H1 (cell line): ENCODE results near the gene CDKN1B. TPM values are rescaled to one million over a fixed set of nuclear protein-coding genes. Genes with fewer than 3 reads are reported as not detected.

Source experiments
- CTCF ChIA-PET: fragments of 300-600 bp; sonication (Branson Sonifier 250); formaldehyde crosslinking; loops from one replicate; lab custom pipeline; 2021; ENCODE audit not compliant: partially characterized antibody; lab: Charles Lee
- POLR2A ChIA-PET: fragments of 300-600 bp; sonication (Branson Sonifier 250); formaldehyde crosslinking; loops from one replicate; lab custom pipeline; 2021; ENCODE audit warnings: inconsistent platforms; ENCODE audit not compliant: partially characterized antibody; lab: Charles Lee
- DNase-seq, 2 experiments: peaks; one replicate each; pipeline versions ENCODE4 v3.0.0 to v3.0.0-alpha.2; 2010 to 2022; ENCODE audit warnings: low spot score in 2 of 2, low read depth in 1 of 2, mixed read lengths in 1 of 2
- FAIRE-seq: peaks from 2 replicates; lab custom pipeline; 2011; peaks lifted over from hg19 to GRCh38; lab: Jason Lieb, UNC
- H2AFZ ChIP-seq: 2 replicates; pipeline ENCODE4 v1.8.1; 2012; ENCODE audit warnings: low read length, inconsistent platforms
- H2AK5ac ChIP-seq: 2 replicates; pipeline ENCODE4 v1.6.1; 2013; ENCODE audit warnings: low read depth, low read length
- H2BK120ac ChIP-seq: replicated peaks from 2 replicates; pipeline ENCODE3; 2013; ENCODE audit warnings: low read depth, low read length, inconsistent platforms
- H2BK12ac ChIP-seq: 2 replicates; pipeline ENCODE4 v1.6.1; 2013; ENCODE audit warnings: low read depth, low read length
- H2BK15ac ChIP-seq: 2 replicates; pipeline ENCODE4 v1.6.1; 2013; ENCODE audit warnings: low read length
- H2BK20ac ChIP-seq: 2 replicates; pipeline ENCODE4 v1.6.1; 2013; ENCODE audit warnings: low read length
- H2BK5ac ChIP-seq: 2 replicates; pipeline ENCODE4 v1.6.1; 2013; ENCODE audit warnings: low read depth, low read length
- H3K14ac ChIP-seq: 2 replicates; pipeline ENCODE4 v1.6.1; 2013; ENCODE audit warnings: inconsistent platforms; ENCODE audit not compliant: insufficient read length
- H3K18ac ChIP-seq: 2 replicates; pipeline ENCODE4 v1.6.1; 2013; ENCODE audit warnings: low read length; ENCODE audit errors: extremely low read depth
- H3K23ac ChIP-seq: 2 replicates; pipeline ENCODE4 v1.6.1; 2013; ENCODE audit warnings: inconsistent platforms; ENCODE audit not compliant: insufficient read length
- H3K23me2 ChIP-seq: 2 replicates; pipeline ENCODE4 v1.6.1; 2013; ENCODE audit warnings: low read depth, low read length
- H3K27ac ChIP-seq: 2 replicates; pipeline ENCODE4 v1.6.1; 2011; ENCODE audit warnings: low read depth, low read length, inconsistent platforms
- H3K27me3 ChIP-seq, 4 experiments: replicated peaks in 1 of 4; 1 replicate in 1 of 4; 2 replicates in 3 of 4; pipeline versions ENCODE4 v1.6.1 to v1.8.1; 2011 to 2013; ENCODE audit warnings: low read length in 3 of 4, mild to moderate bottlenecking in 3 of 4, inconsistent platforms in 2 of 4, mixed read lengths in 2 of 4, moderate library complexity in 1 of 4; ENCODE audit not compliant: control insufficient read depth in 3 of 4, insufficient read depth in 3 of 4; ENCODE audit errors: extremely low read depth in 1 of 4
- H3K36me3 ChIP-seq, 4 experiments: 2 replicates each; pipeline versions ENCODE4 v1.6.1 to v1.8.1; 2011 to 2013; ENCODE audit warnings: mild to moderate bottlenecking in 4 of 4, low read length in 3 of 4, moderate library complexity in 2 of 4, control low read depth in 1 of 4, inconsistent platforms in 1 of 4; ENCODE audit not compliant: insufficient read depth in 4 of 4, control insufficient read depth in 2 of 4
- H3K4ac ChIP-seq: replicated peaks from 2 replicates; pipeline ENCODE3; 2013; ENCODE audit warnings: low read length, low read depth, mixed read lengths, inconsistent platforms; ENCODE audit not compliant: insufficient read length
- H3K4me1 ChIP-seq, 4 experiments: replicated peaks in 1 of 4; 1 replicate in 1 of 4; 2 replicates in 3 of 4; pipeline versions ENCODE4 v1.6.1 to v1.8.1; 2011 to 2013; ENCODE audit warnings: low read length in 3 of 4, inconsistent platforms in 2 of 4, mixed read lengths in 1 of 4; ENCODE audit not compliant: insufficient read depth in 4 of 4, control insufficient read depth in 3 of 4
- H3K4me2 ChIP-seq, 2 experiments: 2 replicates each; pipeline versions ENCODE4 v1.6.1 to v1.8.1; 2011 to 2013; ENCODE audit warnings: low read depth in 2 of 2, low read length in 2 of 2, control low read depth in 1 of 2, inconsistent platforms in 1 of 2, mild to moderate bottlenecking in 1 of 2; ENCODE audit not compliant: insufficient read depth in 1 of 2
- H3K4me3 ChIP-seq, 4 experiments: fragments of 200-600, 300-600 bp in 1 of 4; sonication (generic), shearing (Covaris generic), sonication (Bioruptor Twin) in 1 of 4; 2 replicates each; pipeline versions ENCODE4 v1.5.1 to v1.8.1; 2011 to 2016; ENCODE audit warnings: low read length in 4 of 4, low read depth in 3 of 4, control low read depth in 2 of 4, inconsistent platforms in 2 of 4, mild to moderate bottlenecking in 2 of 4, mixed read lengths in 1 of 4, moderate library complexity in 1 of 4; ENCODE audit not compliant: insufficient read depth in 2 of 4; ENCODE audit errors: extremely low read depth in 1 of 4
- H3K56ac ChIP-seq: replicated peaks from 2 replicates; pipeline ENCODE3; 2013; ENCODE audit warnings: low read depth, mild to moderate bottlenecking, mixed read lengths, low read length, inconsistent platforms; ENCODE audit not compliant: insufficient read length
- H3K79me1 ChIP-seq: 2 replicates; pipeline ENCODE4 v1.6.1; 2013; ENCODE audit warnings: low read depth, low read length, control low read depth
- H3K79me2 ChIP-seq, 2 experiments: 2 replicates each; pipeline versions ENCODE4 v1.6.1 to v1.8.1; 2012 to 2013; ENCODE audit warnings: low read length in 2 of 2, mild to moderate bottlenecking in 2 of 2, inconsistent platforms in 1 of 2; ENCODE audit not compliant: insufficient read depth in 2 of 2, control insufficient read depth in 1 of 2
- H3K9ac ChIP-seq, 4 experiments: replicated peaks in 1 of 4; 1 replicate in 1 of 4; 2 replicates in 3 of 4; pipeline versions ENCODE4 v1.6.1 to v1.8.1; 2011 to 2013; ENCODE audit warnings: low read depth in 3 of 4, low read length in 3 of 4, control low read depth in 2 of 4, mild to moderate bottlenecking in 2 of 4, moderate library complexity in 2 of 4, inconsistent platforms in 1 of 4; ENCODE audit errors: extremely low read depth in 1 of 4
- H3K9me3 ChIP-seq, 2 experiments: 2 replicates each; pipeline versions ENCODE4 v1.6.1 to v1.8.1; 2012 to 2013; ENCODE audit warnings: mild to moderate bottlenecking in 2 of 2, moderate library complexity in 2 of 2, control low read depth in 1 of 2, inconsistent platforms in 1 of 2, low read depth in 1 of 2, low read length in 1 of 2, mixed read lengths in 1 of 2; ENCODE audit not compliant: insufficient read depth in 2 of 2
- H4K20me1 ChIP-seq, 2 experiments: replicated peaks in 1 of 2; 2 replicates each; pipeline versions ENCODE3 to v1.8.1; 2011 to 2013; ENCODE audit warnings: inconsistent platforms in 2 of 2, low read length in 2 of 2, mild to moderate bottlenecking in 1 of 2; ENCODE audit not compliant: insufficient read depth in 2 of 2, control insufficient read depth in 1 of 2
- H4K5ac ChIP-seq: 2 replicates; pipeline ENCODE4 v1.6.1; 2013; ENCODE audit warnings: low read length, low read depth, mixed read lengths, inconsistent platforms; ENCODE audit not compliant: insufficient read length
- H4K8ac ChIP-seq: 2 replicates; pipeline ENCODE4 v1.8.0; 2013; ENCODE audit warnings: mild to moderate bottlenecking, moderate library complexity, low read length, inconsistent platforms; ENCODE audit not compliant: insufficient read depth; ENCODE audit errors: extremely low read depth
- H4K91ac ChIP-seq: replicated peaks from 2 replicates; pipeline ENCODE3; 2013; ENCODE audit warnings: low read length, mixed read lengths, inconsistent platforms; ENCODE audit not compliant: insufficient read length
- ASH2L ChIP-seq: fragments of 200-600, 300-600 bp; sonication (generic); IDR thresholded peaks from one replicate; pipeline ENCODE4 v1.7.1; 2017; ENCODE audit warnings: low read length
- ATF3 ChIP-seq: IDR thresholded peaks from 2 replicates; pipeline ENCODE4 v1.6.1; 2011; ENCODE audit warnings: low read depth, mild to moderate bottlenecking, low read length; ENCODE audit not compliant: insufficient read depth
- CTBP2 ChIP-seq: IDR thresholded peaks from 2 replicates; pipeline ENCODE4 v1.7.0; 2011; ENCODE audit warnings: borderline replicate concordance, mild to moderate bottlenecking, moderate library complexity, mixed read lengths, low read length; ENCODE audit not compliant: insufficient read depth, insufficient read length
- EGR1 ChIP-seq: IDR thresholded peaks from 2 replicates; pipeline ENCODE4 v1.6.1; 2011; ENCODE audit warnings: low read depth, low read length, borderline replicate concordance
- EZH2 ChIP-seq: fragments of 200-600 bp; sonication (generic); IDR thresholded peaks from 2 replicates; pipeline ENCODE4 v1.7.1; 2012; ENCODE audit warnings: low read depth, mild to moderate bottlenecking, moderate library complexity, low read length, inconsistent platforms; ENCODE audit not compliant: severe bottlenecking
- FOSL1 ChIP-seq: IDR thresholded peaks from 2 replicates; pipeline ENCODE4 v1.6.1; 2011; ENCODE audit warnings: mild to moderate bottlenecking, low read depth, low read length, moderate library complexity; ENCODE audit not compliant: insufficient read depth
- JUND ChIP-seq: IDR thresholded peaks from 2 replicates; pipeline ENCODE4 v1.6.1; 2011; ENCODE audit warnings: mild to moderate bottlenecking, improper control_type of control experiment, low read length
- RBBP5 ChIP-seq: IDR thresholded peaks from 2 replicates; pipeline ENCODE4 v1.7.1; 2012; ENCODE audit warnings: low read depth, mild to moderate bottlenecking, inconsistent platforms, low read length, moderate library complexity, borderline replicate concordance
- RFX5 ChIP-seq: IDR thresholded peaks from 2 replicates; pipeline ENCODE4 v1.6.1; 2011; ENCODE audit warnings: low read depth, low read length, improper control_type of control experiment, borderline replicate concordance
- SAP30 ChIP-seq: fragments of 300-600 bp; sonication (generic); IDR thresholded peaks from 2 replicates; pipeline ENCODE4 v1.7.1; 2012; ENCODE audit warnings: low read length, moderate library complexity, mild to moderate bottlenecking, inconsistent platforms; ENCODE audit not compliant: insufficient read depth, insufficient replicate concordance
- YY1 ChIP-seq: IDR thresholded peaks from 2 replicates; pipeline ENCODE4 v1.6.1; 2011; ENCODE audit warnings: low read depth, mild to moderate bottlenecking, low read length
- WGBS, 2 experiments: shearing (Covaris generic) in 1 of 2; methylation state at CpG; one replicate each; pipeline versions ENCODE4 v1.1.6 to v1.1.7; 2013 to 2015; ENCODE audit warnings: low lambda C conversion rate in 2 of 2, mixed read lengths in 2 of 2, inconsistent platforms in 1 of 2, low coverage in 1 of 2, missing lambda C conversion rate in 1 of 2; ENCODE audit not compliant: insufficient replicate concordance in 2 of 2, insufficient coverage in 1 of 2, insufficient read length in 1 of 2; ENCODE audit errors: extremely low coverage in 1 of 2, missing lambda C conversion rate in 1 of 2; 5-methylcytosine and 5-hydroxymethylcytosine counted together
- polyA plus RNA-seq, 7 experiments: library from polyadenylated mRNA; depleted of rRNA in 3 of 7; stranded (reverse) in 5 of 7; unstranded in 2 of 7; fragments of >200 nt in 5 of 7; fragments of 200-250 nt in 2 of 7; gene quantifications; 1 replicate in 5 of 7; 2 replicates in 1 of 7; 4 replicates in 1 of 7; pipeline versions ENCODE4 v1.2.1 to v1.2.3, GENCODE V29; 2011 to 2013; ENCODE audit warnings: missing spikeins in 2 of 7, mixed read lengths in 2 of 7
- total RNA-seq: library from RNA; stranded (reverse); fragmentation: NEBNext Ultra II Directional; extraction: Animal tissue kit (Norgen Biotek cat#: 25700); gene quantifications from 2 replicates; pipeline ENCODE4 v1.2.1, GENCODE V29; 2021

CDKN1B gene
- total and polyA plus RNA-seq, 2 of the 8 experiments (the other 6 are each of a cell fraction or from before 2014, with no cell fraction given) = 6.5 to 27.2 TPM

GRCh38 chr12:12686472-12686871 lies 30.7 kb upstream of the CDKN1B start:
- TF ChIP-seq EGR1 (no peak), CTBP2 (no peak), YY1 (no peak), RFX5 (no peak), EZH2 (no peak), JUND (no peak), RBBP5 (no peak), ASH2L (no peak), SAP30 (no peak), FOSL1 (no peak), ATF3 (no peak)

More at GRCh38 chr12:12686472-12686871, 30.7 kb upstream of the CDKN1B start:
- H2BK20ac ChIP-seq = no peak overlapping the region
- no peak overlapping the region for H2BK12ac ChIP-seq
- no peaks in the 10 kb centered on the region for H3K79me1 ChIP-seq
- H3K23ac ChIP-seq = no peak overlapping the region
- no peak overlapping the region for H3K9ac ChIP-seq
- H2BK15ac ChIP-seq = no peak overlapping the region
- no peak overlapping the region for H3K4me3 ChIP-seq
- H4K20me1 ChIP-seq = peaks cover 0 to 2% of the 10 kb centered on the region in 2 experiments
- H2AK5ac ChIP-seq = no peak overlapping the region
- H4K5ac ChIP-seq = no peak overlapping the region
- no peak overlapping the region for H3K4ac ChIP-seq
- H3K79me2 ChIP-seq = peaks cover 0 to 28% of the 10 kb centered on the region in 2 experiments; a peak in 2 of 4 replicates
- no peak overlapping the region for H3K56ac ChIP-seq
- ChIA-PET CTCF (no interaction called here), POLR2A (interaction anchor here (0.6 to 1.2 kb wide), 2 partner anchors 13 to 423 kb away, joined by 4 read pairs; no protein-coding TSS in a partner anchor)
- no peak overlapping the region for H2BK5ac ChIP-seq
- H3K18ac ChIP-seq = no peak overlapping the region
- no peak overlapping the region for H3K4me2 ChIP-seq
- H3K4me1 ChIP-seq = peaks cover 5 to 10% (median 7%) of the 10 kb centered on the region in 4 experiments; a peak in 6 of 7 replicates
- 96% methylated on average over 1 of the region's 1 CpG; no CpG with 5 or more reads in 1 of the 2 experiments for WGBS, 2 experiments
- peaks cover 0 to 2% (median 0%) of the 10 kb centered on the region in 4 experiments; a peak in 1 of 8 replicates for H3K36me3 ChIP-seq
- H2AFZ ChIP-seq = no peak overlapping the region
- no peak overlapping the region for H3K14ac ChIP-seq
- no peaks in the 10 kb centered on the region for H3K9me3 ChIP-seq
- H2BK120ac ChIP-seq = no peak overlapping the region
- no peak for FAIRE-seq
- H4K8ac ChIP-seq = no peak overlapping the region
- DNase-seq = no peak
- H3K27ac ChIP-seq = no peak overlapping the region
- no peak overlapping the region for H4K91ac ChIP-seq
- H3K23me2 ChIP-seq = no peaks in the 10 kb centered on the region; the same call in 1 of the 2 replicates
- H3K27me3 ChIP-seq = no peaks in the 10 kb centered on the region; a peak in 1 of 7 replicates
